Astrocyte (in vitro differentiated cells and primary cell): ENCODE data around the gene DNAH2. TPM values are rescaled to one million over a fixed set of nuclear protein-coding genes. Genes with fewer than 3 reads are reported as not detected.

Experiments used
- DNase-seq: peaks from one replicate; pipeline ENCODE4 v3.0.0-alpha.2; 2010; ENCODE audit warnings: low read depth
- FAIRE-seq: peaks from 2 replicates; lab custom pipeline; 2011; peaks lifted over from hg19 to GRCh38; lab: Jason Lieb, UNC
- H2AFZ ChIP-seq: 2 replicates; pipeline ENCODE4 v1.6.0; 2012; ENCODE audit warnings: low read depth, low read length, inconsistent platforms
- H3K27ac ChIP-seq: 2 replicates; pipeline ENCODE4 v1.5.1; 2011; ENCODE audit warnings: low read depth, low read length, inconsistent platforms
- H3K27me3 ChIP-seq: 2 replicates; pipeline ENCODE4 v1.6.0; 2011; ENCODE audit warnings: low read length, inconsistent platforms; ENCODE audit not compliant: insufficient read depth
- H3K36me3 ChIP-seq: 2 replicates; pipeline ENCODE4 v1.5.1; 2011; ENCODE audit warnings: low read length, inconsistent platforms; ENCODE audit not compliant: insufficient read depth
- H3K4me1 ChIP-seq: 2 replicates; pipeline ENCODE4 v1.5.1; 2011; ENCODE audit warnings: low read length, inconsistent platforms; ENCODE audit not compliant: insufficient read depth
- H3K4me2 ChIP-seq: 2 replicates; pipeline ENCODE4 v1.6.0; 2012; ENCODE audit warnings: low read length, inconsistent platforms
- H3K4me3 ChIP-seq: 2 replicates; pipeline ENCODE4 v1.5.1; 2011; ENCODE audit warnings: low read depth, mild to moderate bottlenecking, low read length, inconsistent platforms; ENCODE audit not compliant: insufficient read depth
- H3K79me2 ChIP-seq: 2 replicates; pipeline ENCODE4 v1.6.0; 2012; ENCODE audit warnings: mild to moderate bottlenecking, low read length, inconsistent platforms; ENCODE audit not compliant: insufficient read depth
- H3K9ac ChIP-seq: 2 replicates; pipeline ENCODE4 v1.6.0; 2012; ENCODE audit warnings: mild to moderate bottlenecking, low read length, inconsistent platforms
- H3K9me3 ChIP-seq: 2 replicates; pipeline ENCODE4 v1.5.1; 2012; ENCODE audit warnings: low read depth, mild to moderate bottlenecking, low read length, inconsistent platforms; ENCODE audit not compliant: insufficient read depth
- H4K20me1 ChIP-seq: 2 replicates; pipeline ENCODE4 v1.6.0; 2012; ENCODE audit warnings: low read length, inconsistent platforms; ENCODE audit not compliant: insufficient read depth
- H3K27ac Mint-ChIP-seq: one replicate; pipeline ENCODE4 v1.8.0; 2021; ENCODE audit warnings: mild to moderate bottlenecking, mixed read lengths; ENCODE audit not compliant: unreplicated experiment
- H3K27me3 Mint-ChIP-seq: one replicate; pipeline ENCODE4 v1.8.0; 2021; ENCODE audit warnings: low read depth, mixed read lengths; ENCODE audit not compliant: unreplicated experiment
- H3K36me3 Mint-ChIP-seq: one replicate; pipeline ENCODE4 v1.8.0; 2021; ENCODE audit warnings: low read depth, mixed read lengths; ENCODE audit not compliant: unreplicated experiment
- H3K4me1 Mint-ChIP-seq: one replicate; pipeline ENCODE4 v1.8.0; 2021; ENCODE audit warnings: low read depth, mixed read lengths; ENCODE audit not compliant: unreplicated experiment
- H3K4me3 Mint-ChIP-seq: one replicate; pipeline ENCODE4 v1.8.0; 2021; ENCODE audit warnings: mild to moderate bottlenecking, moderate library complexity, mixed read lengths; ENCODE audit not compliant: unreplicated experiment
- H3K9me3 Mint-ChIP-seq: one replicate; pipeline ENCODE4 v1.8.0; 2021; ENCODE audit warnings: mild to moderate bottlenecking, mixed read lengths; ENCODE audit not compliant: unreplicated experiment
- EZH2 ChIP-seq: IDR thresholded peaks from 2 replicates; pipeline ENCODE4 v1.6.1; 2012; ENCODE audit warnings: mild to moderate bottlenecking, low read length, inconsistent platforms; ENCODE audit not compliant: insufficient read depth
- total RNA-seq: library from RNA; stranded (reverse); gene quantifications from 2 replicates; pipeline ENCODE4 v1.2.1, GENCODE V29; 2021
- TF ChIP-seq, protein P1 (sequence below): IDR thresholded peaks from 2 replicates; pipeline ENCODE4 v1.5.1; 2011; ENCODE audit warnings: low read depth, mild to moderate bottlenecking, inconsistent platforms, low read length, moderate library complexity; ENCODE audit not compliant: insufficient read depth

DNAH2 gene
- total RNA-seq, 1 donor from 2014 or later, result 0.11 TPM

DNA sequence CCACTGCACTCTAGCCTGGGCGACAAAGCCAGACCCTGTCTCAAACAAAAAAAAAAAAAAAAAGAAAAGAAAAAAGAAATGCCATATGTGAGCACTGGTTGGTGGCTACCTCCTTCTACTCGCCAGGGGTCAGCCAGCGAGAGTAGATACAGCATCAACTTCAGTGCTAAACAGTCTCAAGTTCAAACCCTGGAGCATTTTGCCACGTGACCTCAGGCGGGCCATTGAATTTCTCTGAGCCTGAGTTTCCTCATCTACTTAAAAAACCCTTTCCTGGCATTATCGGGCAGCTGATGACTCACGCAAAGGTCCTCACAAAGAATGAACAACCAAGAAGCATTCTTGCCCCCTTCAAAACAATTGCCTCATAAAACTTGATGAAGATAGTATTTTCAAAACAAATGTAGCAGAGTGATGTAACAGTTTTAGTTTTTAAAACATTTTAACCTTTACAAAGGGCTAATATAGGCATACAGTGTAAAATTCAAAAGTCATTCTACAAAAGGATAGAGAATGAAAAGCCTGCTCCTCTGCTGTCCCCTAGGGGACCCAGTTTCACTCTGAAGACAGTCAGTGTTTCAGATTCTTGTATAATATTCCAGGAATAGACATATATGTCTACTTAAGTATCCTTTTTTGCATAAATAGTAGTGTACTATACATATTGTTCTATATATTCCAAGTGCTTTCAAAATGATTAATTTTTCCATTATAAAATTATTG lies 28.4 kb downstream of the DNAH2 start:
- TF ChIP-seq, protein P1, sequence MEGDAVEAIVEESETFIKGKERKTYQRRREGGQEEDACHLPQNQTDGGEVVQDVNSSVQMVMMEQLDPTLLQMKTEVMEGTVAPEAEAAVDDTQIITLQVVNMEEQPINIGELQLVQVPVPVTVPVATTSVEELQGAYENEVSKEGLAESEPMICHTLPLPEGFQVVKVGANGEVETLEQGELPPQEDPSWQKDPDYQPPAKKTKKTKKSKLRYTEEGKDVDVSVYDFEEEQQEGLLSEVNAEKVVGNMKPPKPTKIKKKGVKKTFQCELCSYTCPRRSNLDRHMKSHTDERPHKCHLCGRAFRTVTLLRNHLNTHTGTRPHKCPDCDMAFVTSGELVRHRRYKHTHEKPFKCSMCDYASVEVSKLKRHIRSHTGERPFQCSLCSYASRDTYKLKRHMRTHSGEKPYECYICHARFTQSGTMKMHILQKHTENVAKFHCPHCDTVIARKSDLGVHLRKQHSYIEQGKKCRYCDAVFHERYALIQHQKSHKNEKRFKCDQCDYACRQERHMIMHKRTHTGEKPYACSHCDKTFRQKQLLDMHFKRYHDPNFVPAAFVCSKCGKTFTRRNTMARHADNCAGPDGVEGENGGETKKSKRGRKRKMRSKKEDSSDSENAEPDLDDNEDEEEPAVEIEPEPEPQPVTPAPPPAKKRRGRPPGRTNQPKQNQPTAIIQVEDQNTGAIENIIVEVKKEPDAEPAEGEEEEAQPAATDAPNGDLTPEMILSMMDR, result no peak
- FAIRE-seq (peak; percentile 56), DNase-seq (peak; percentile 79)
- H3K4me3 ChIP-seq, result no peak overlapping the region
- H3K36me3 Mint-ChIP-seq, result peaks cover 5% of the 10 kb centered on the region
- no peaks in the 10 kb centered on the region for H3K27me3 ChIP-seq
- no peak overlapping the region for H3K4me3 Mint-ChIP-seq
- no peaks in the 10 kb centered on the region for H3K9me3 ChIP-seq
- H3K4me1 ChIP-seq, result peaks cover 27% of the 10 kb centered on the region
- peaks cover 16% of the 10 kb centered on the region for H3K9me3 Mint-ChIP-seq
- no peak overlapping the region for H2AFZ ChIP-seq
- no peak overlapping the region for H3K9ac ChIP-seq
- H3K4me2 ChIP-seq, result peak overlapping the region; percentile 33
- H3K4me1 Mint-ChIP-seq, result peaks cover 11% of the 10 kb centered on the region
- no peak overlapping the region for H3K27ac ChIP-seq
- H3K36me3 ChIP-seq, result no peaks in the 10 kb centered on the region
- no peak overlapping the region for H3K27ac Mint-ChIP-seq
- peaks cover 6% of the 10 kb centered on the region for H3K27me3 Mint-ChIP-seq
- H3K79me2 ChIP-seq, result no peaks in the 10 kb centered on the region
- H4K20me1 ChIP-seq, result no peaks in the 10 kb centered on the region

DNA sequence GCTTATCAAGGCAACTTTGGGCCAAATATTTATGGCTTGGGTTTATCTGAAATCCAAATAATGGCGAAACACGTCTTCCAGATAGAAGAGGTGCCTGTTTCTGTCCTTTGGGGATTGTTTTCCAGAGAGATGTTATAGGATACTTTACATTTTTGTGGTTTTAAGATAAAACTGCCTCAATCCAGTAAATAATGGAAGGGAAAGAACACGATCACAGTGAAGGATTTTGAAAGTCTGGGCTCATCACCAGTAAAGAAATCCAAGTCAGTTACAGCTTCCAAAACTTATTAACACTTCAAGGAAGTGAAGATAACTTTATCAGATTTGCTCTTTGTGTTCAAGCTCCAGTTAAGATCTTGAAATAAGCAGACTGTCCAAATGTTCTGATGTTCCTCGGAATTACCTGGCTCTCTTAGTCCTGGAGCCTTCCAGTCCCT lies 30.1 kb downstream of the DNAH2 start:
- Histone ChIP-seq H4K20me1 (no peaks in the 10 kb centered on the region), H3K36me3 (no peaks in the 10 kb centered on the region), H3K79me2 (no peaks in the 10 kb centered on the region), H3K4me3 (no peak overlapping the region), H3K9me3 (no peaks in the 10 kb centered on the region), H3K4me2 (peak overlapping the region; percentile 60), H3K27me3 (no peaks in the 10 kb centered on the region), H3K9ac (peak overlapping the region; percentile 8), H3K4me1 (peaks cover 30% of the 10 kb centered on the region), H3K27ac (peak overlapping the region; percentile 31), H2AFZ (no peak overlapping the region)
- TF ChIP-seq EZH2, result no peak
- H3K27ac Mint-ChIP-seq, result no peak overlapping the region
- peaks cover 16% of the 10 kb centered on the region for H3K9me3 Mint-ChIP-seq
- DNase-seq, result peak; percentile 68
- H3K27me3 Mint-ChIP-seq, result peaks cover under 1% of the 10 kb centered on the region
- peak; percentile 32 for FAIRE-seq
- H3K4me1 Mint-ChIP-seq, result peaks cover 11% of the 10 kb centered on the region
- no peak overlapping the region for H3K4me3 Mint-ChIP-seq
- H3K36me3 Mint-ChIP-seq, result peaks cover 5% of the 10 kb centered on the region

DNA sequence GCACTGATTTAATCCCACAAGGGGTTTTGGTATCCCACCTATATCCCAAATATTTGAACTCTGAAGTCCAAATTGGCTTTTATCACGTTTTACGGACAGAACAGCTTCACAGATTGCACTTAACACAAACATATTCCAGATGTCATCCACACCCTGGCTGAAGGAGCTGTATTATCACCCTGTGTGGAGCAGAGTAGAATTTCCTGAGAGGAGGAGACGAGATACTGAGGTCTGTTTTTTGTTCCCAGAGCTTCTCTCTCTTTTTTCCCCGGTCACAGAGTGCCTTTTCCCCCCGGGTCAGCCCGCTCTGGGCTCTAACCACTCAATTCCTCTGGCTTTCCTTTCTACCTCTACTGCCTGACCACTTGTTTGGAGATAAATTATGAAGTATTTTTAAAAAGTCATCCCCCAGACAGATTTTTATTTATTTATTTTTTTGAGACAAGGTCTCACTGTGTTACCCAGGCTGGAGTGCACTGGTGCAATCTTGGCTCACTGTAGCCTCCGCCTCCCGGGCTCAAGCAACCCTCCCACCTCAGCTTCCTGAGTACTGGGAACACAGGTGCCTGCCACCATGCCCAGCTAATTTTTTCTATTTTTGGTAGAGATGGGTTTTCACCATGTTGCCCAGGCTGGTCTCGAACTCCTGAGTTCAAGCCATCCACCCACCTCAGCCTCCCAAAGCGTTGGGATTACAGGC lies 30.7 kb downstream of the DNAH2 start:
- Mint-ChIP-seq H3K36me3 (peaks cover 7% of the 10 kb centered on the region), H3K27me3 (peaks cover 3% of the 10 kb centered on the region), H3K4me1 (peaks cover 11% of the 10 kb centered on the region), H3K9me3 (peaks cover 16% of the 10 kb centered on the region), H3K4me3 (no peak overlapping the region), H3K27ac (no peak overlapping the region)
- no peaks in the 10 kb centered on the region for H3K36me3 ChIP-seq
- no peak overlapping the region for H2AFZ ChIP-seq
- H3K27me3 ChIP-seq, result no peaks in the 10 kb centered on the region
- FAIRE-seq (no peak), DNase-seq (peak; percentile 14)
- no peaks in the 10 kb centered on the region for H3K79me2 ChIP-seq
- H3K4me1 ChIP-seq, result peaks cover 30% of the 10 kb centered on the region
- TF ChIP-seq, protein P1, result no peak
- no peak for TF ChIP-seq EZH2
- H3K9ac ChIP-seq, result peak overlapping the region; percentile 8
- peak overlapping the region; percentile 60 for H3K4me2 ChIP-seq
- no peak overlapping the region for H3K27ac ChIP-seq
- no peaks in the 10 kb centered on the region for H3K9me3 ChIP-seq
- H4K20me1 ChIP-seq, result no peaks in the 10 kb centered on the region
- no peak overlapping the region for H3K4me3 ChIP-seq
